ENCODE measurements around the gene SPAG17.

- no peak for TF ChIP-seq POLR2A (IDR thresholded peaks at IDR 0.05)
- no peak for TF ChIP-seq CTCF (IDR thresholded peaks at IDR 0.05)
- no peak for TF ChIP-seq EP300 (IDR thresholded peaks at IDR 0.05)
- no peak for TF ChIP-seq POLR2AphosphoS5 (IDR thresholded peaks at IDR 0.05)
These were observed 111.2 kb downstream of the SPAG17 start for GRCh38 chr1:118073648-118074435.
